Cerebellar cortex (tissue), 1 donor: ENCODE measurements around the gene RUNX2.
A peak's percentile ranks its signal among the peaks of the same experiment; 100 is the strongest.
"Not testable (repeated sequence)": the region's sequence is repeated elsewhere in the genome, so short reads cannot be mapped to it uniquely, and the experiment has no call there.

ENCODE experiments used
- DNase-seq: peaks from one replicate; pipeline ENCODE4 v3.0.0-alpha.2; 2015; ENCODE audit warnings: low spot score

RUNX2 gene

GRCh38 chr6:45327956-45328522, at the start of gene RUNX2:
RUNX2 (plus strand) TSS chr6:45328330; CDS start chr6:45328727, 397 bp downstream.
- DNase-seq: peak; percentile 24

GRCh38 chr6:45278367-45278766, 49.8 kb upstream of the RUNX2 start:
- no peak for DNase-seq

- DNase-seq: not testable (repeated sequence)
Measured at GRCh38 chr6:45286707-45287106, 41.4 kb upstream of the RUNX2 start.

GRCh38 chr6:45289751-45290514, 38.2 kb upstream of the RUNX2 start:
- no peak for DNase-seq

GRCh38 chr6:45293306-45293705, 34.8 kb upstream of the RUNX2 start:
- no peak for DNase-seq

GRCh38 chr6:45294065-45294701, 33.9 kb upstream of the RUNX2 start:
- DNase-seq: not testable (repeated sequence)

- DNase-seq: no peak
Measured at GRCh38 chr6:45297320-45297719, 30.8 kb upstream of the RUNX2 start.

- DNase-seq: no peak
Measured at GRCh38 chr6:45299096-45299581, 29.0 kb upstream of the RUNX2 start.

GRCh38 chr6:45300736-45301135, 27.4 kb upstream of the RUNX2 start:
- DNase-seq: no peak

GRCh38 chr6:45301348-45302142, 26.6 kb upstream of the RUNX2 start:
- DNase-seq: no peak

- no peak for DNase-seq
Measured at GRCh38 chr6:45302832-45303231, 25.3 kb upstream of the RUNX2 start.

- no peak for DNase-seq
Measured at GRCh38 chr6:45305546-45305945, 22.6 kb upstream of the RUNX2 start.

- DNase-seq: no peak
Measured at GRCh38 chr6:45310118-45310788, 17.9 kb upstream of the RUNX2 start.

GRCh38 chr6:45314146-45314545, 14.0 kb upstream of the RUNX2 start:
- DNase-seq: no peak

GRCh38 chr6:45320349-45320748, 7.8 kb upstream of the RUNX2 start:
- DNase-seq: no peak

- DNase-seq: no peak
Measured at GRCh38 chr6:45323656-45324224, 4.4 kb upstream of the RUNX2 start.

GRCh38 chr6:45326698-45327417, 1.3 kb upstream of the RUNX2 start:
- no peak for DNase-seq

- no peak for DNase-seq
Measured at GRCh38 chr6:45328523-45328922, 393 bp downstream of the RUNX2 start.

- DNase-seq: no peak
Measured at GRCh38 chr6:45344900-45345299, 16.8 kb downstream of the RUNX2 start.

GRCh38 chr6:45350186-45350710, 22.1 kb downstream of the RUNX2 start:
- no peak for DNase-seq
